ENCODE measurements around the gene NES. TPM values are rescaled to one million over a fixed set of nuclear protein-coding genes. Genes with fewer than 3 reads are reported as not detected.
A peak's percentile ranks its signal among the peaks of the same experiment; 100 is the strongest.

The NES gene, protein sequence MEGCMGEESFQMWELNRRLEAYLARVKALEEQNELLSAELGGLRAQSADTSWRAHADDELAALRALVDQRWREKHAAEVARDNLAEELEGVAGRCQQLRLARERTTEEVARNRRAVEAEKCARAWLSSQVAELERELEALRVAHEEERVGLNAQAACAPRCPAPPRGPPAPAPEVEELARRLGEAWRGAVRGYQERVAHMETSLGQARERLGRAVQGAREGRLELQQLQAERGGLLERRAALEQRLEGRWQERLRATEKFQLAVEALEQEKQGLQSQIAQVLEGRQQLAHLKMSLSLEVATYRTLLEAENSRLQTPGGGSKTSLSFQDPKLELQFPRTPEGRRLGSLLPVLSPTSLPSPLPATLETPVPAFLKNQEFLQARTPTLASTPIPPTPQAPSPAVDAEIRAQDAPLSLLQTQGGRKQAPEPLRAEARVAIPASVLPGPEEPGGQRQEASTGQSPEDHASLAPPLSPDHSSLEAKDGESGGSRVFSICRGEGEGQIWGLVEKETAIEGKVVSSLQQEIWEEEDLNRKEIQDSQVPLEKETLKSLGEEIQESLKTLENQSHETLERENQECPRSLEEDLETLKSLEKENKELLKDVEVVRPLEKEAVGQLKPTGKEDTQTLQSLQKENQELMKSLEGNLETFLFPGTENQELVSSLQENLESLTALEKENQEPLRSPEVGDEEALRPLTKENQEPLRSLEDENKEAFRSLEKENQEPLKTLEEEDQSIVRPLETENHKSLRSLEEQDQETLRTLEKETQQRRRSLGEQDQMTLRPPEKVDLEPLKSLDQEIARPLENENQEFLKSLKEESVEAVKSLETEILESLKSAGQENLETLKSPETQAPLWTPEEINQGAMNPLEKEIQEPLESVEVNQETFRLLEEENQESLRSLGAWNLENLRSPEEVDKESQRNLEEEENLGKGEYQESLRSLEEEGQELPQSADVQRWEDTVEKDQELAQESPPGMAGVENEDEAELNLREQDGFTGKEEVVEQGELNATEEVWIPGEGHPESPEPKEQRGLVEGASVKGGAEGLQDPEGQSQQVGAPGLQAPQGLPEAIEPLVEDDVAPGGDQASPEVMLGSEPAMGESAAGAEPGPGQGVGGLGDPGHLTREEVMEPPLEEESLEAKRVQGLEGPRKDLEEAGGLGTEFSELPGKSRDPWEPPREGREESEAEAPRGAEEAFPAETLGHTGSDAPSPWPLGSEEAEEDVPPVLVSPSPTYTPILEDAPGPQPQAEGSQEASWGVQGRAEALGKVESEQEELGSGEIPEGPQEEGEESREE (N-terminal part only)
- total RNA-seq (2014; rRNA removed; shearing (Covaris generic); ENCODE audit: low replicate concordance) = 0.03 TPM in 1 of 2 replicates, not detected in the other

DNA sequence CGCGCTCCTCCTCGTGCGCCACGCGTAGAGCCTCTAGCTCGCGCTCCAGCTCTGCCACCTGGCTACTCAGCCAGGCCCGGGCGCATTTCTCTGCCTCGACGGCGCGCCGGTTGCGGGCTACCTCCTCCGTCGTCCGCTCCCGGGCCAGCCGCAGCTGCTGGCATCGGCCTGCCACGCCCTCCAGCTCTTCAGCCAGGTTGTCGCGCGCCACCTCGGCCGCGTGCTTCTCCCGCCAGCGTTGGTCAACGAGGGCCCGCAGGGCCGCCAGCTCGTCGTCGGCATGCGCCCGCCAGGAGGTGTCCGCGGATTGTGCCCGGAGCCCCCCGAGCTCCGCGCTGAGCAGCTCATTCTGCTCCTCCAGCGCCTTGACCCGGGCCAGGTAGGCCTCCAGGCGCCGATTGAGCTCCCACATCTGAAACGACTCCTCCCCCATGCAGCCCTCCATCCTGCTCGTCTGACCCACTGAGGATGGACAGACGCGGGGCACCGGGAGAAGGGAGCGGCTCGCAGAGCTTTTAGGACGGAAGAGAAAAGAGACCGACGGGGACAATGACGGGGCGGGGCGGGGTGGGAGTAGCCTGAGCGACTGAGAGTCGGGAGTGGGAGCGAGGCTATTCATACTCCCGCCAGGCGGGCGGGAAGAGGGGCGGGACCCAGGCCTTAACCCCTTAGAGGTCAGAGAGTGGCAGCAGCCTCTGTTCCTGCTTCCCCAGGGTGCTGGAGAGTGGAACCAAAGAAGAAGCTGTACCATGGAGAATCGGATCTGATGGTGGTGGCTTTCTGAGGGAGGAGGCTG is at the start of gene NES:
NES (minus strand) TSS at position 588 of the 796 bp plus-strand sequence; CDS start at position 445, 143 bp downstream.
- no peak for DNase-seq
- no peaks in the 10 kb centered on the region for H3K9me3 ChIP-seq
- no peaks in the 10 kb centered on the region for H3K27me3 ChIP-seq
- H3K4me3 ChIP-seq = no peak within 1 kb of the TSS
- no peaks in the 10 kb centered on the region for H3K36me3 ChIP-seq

DNA sequence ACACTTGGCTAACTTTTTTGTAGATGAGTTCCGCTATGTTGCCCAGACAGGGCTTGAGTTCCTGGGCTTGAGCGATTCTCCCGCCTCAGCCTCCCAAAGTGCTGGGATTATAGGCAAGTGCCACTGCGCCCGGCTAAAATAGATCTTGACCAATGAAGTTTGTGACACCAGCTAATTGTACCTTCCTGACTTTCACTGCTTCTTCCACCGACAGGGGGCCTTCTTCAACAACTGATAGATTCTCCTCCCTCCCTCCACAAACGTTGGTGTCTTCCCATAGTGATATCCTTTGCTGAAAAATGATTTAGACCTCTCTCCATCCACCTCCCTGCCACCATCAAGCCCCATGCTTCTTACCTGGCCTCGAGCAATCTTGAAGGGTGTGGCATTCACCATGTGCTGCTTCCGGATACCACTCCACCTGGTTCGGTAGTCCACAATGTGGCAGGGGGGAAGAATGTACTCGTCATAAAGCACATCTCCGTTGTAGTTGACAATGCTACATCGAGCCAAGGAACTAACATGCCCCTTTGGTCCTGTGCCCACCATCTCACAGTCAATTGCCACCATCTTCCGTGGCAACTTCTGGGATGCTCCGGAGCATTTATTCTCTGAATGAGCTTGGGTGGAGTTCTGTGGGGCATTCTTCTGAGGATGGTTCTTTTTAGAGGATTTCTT is 49.5 kb upstream of the NES start:
- H3K27me3 ChIP-seq = no peaks in the 10 kb centered on the region
- peak overlapping the region; percentile 81 for H3K4me3 ChIP-seq
- H3K36me3 ChIP-seq = peaks cover 55% of the 10 kb centered on the region
- H3K9me3 ChIP-seq = no peaks in the 10 kb centered on the region
- DNase-seq = peak; percentile 59

DNA sequence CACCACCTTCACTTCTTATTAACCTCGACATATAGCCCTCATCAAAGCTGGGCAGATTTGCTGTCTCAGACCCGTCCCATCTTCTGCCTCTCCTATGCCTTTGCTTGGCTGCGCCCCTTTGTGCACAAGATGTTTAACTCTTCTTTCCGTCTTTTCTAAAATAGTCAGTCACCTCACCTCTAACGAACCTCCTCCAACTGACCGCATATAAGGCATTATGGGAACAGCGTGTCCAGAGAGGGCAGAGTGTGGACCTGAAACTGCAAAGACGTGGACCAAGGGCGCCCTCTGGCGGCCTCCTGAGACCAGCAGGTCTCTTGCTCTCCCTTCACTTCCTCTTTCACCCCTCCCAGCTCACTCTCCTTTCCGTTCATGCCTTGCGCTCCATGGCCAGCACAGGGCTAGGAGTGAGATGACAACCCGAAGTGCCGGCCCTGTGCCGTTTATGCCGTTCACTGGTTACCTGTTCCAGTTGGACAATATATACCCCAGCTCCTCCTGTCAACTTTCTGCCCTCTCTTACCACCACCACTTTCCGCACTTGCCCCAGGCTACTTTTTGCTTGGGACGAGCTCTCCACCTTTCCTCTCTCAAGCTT is 48.6 kb upstream of the NES start:
- H3K36me3 ChIP-seq = peaks cover 64% of the 10 kb centered on the region
- peak; percentile 82 for DNase-seq
- H3K27me3 ChIP-seq = no peaks in the 10 kb centered on the region

DNA sequence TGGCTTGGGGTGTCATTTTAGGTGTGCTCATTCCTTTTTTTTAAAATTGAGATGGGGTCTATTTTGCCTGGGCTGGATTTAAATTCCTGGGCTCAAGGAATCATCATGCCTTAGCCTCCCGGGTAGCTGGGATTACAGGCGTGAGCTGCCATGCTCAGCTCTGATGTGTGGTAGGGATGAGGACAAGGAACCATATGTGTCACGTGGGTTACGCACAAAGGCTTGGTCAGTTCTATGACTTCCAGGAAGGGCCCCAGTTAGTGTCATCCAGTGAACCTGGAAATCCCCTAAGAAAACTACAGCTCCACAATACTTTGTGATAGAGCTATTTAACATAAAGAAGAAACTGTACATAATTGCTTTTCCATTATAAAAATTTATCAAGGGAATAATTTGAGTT is 44.3 kb upstream of the NES start:
- Histone ChIP-seq H3K36me3 (peaks cover 59% of the 10 kb centered on the region), H3K4me3 (no peak overlapping the region), H3K27me3 (no peaks in the 10 kb centered on the region), H3K9me3 (no peaks in the 10 kb centered on the region)
- no peak for DNase-seq

More for the DNA sequence above, 48.6 kb upstream of the NES start:
- Histone ChIP-seq H3K4me3 (peak overlapping the region; percentile 81), H3K9me3 (no peaks in the 10 kb centered on the region)

DNA sequence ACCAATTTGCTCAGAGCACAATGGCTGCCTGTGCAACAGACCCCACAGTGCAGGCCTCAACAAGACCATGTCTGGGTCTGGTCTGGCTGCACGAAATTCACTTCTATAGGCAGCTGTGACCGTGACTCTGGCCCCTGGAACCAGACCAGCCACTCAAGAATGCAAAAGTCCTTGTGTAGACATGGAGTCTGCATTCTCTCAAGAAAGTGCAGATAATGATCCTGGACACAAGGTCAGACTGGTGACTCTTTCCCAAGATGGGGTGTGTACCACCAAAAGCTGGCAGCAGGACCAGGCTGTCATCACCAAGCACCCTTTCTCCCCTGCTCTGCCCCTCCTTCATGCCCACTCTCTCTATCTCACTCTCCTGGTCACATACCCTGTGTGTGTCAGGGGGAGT is 43.9 kb upstream of the NES start:
- DNase-seq = no peak
- H3K27me3 ChIP-seq = no peaks in the 10 kb centered on the region
- H3K36me3 ChIP-seq = peaks cover 55% of the 10 kb centered on the region
- H3K9me3 ChIP-seq = no peaks in the 10 kb centered on the region
- no peak overlapping the region for H3K4me3 ChIP-seq

DNA sequence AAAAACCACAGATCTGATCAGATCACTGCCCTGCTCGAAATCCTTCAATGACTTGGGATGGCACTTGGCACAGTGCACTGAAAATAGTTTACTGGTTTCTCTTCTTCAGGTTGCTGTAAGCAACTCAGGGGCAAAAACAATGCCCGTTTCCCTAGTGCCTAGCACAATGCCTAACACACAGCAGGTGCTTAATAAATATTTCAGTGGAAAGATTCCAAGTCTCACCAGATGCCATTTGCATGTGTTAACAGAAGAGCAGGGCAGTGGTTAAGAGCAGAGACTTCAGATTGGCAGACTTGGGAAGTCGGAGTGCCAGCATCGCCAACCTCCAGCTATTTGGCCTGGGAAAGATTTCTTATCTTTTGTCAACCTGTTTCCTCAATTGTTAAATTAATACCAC is 40.1 kb upstream of the NES start:
- peak; percentile 70 for DNase-seq
- no peak overlapping the region for H3K4me3 ChIP-seq
- no peaks in the 10 kb centered on the region for H3K27me3 ChIP-seq
- H3K36me3 ChIP-seq = peaks cover 20% of the 10 kb centered on the region
- no peaks in the 10 kb centered on the region for H3K9me3 ChIP-seq

DNA sequence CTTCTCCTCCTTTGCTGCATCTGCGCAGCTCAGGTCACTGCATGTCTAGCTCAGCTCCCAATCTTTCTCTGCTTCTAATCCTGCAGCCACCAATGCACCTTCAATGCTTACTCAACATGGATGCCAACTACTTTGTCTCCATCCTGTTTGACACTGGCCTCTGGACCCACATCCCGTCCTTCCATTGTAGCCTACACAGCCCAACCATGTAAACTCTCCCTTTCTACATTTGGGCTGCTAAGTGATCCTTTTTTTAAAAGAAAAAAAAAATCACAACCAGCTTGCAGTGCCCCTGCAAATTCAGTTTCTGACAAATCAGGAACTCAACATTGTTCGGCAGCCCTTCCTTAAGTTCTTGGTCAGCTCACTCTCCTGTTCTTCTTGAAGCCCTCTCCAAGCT is 37.6 kb upstream of the NES start:
- DNase-seq = no peak
- Histone ChIP-seq H3K9me3 (no peaks in the 10 kb centered on the region), H3K4me3 (no peak overlapping the region), H3K27me3 (no peaks in the 10 kb centered on the region), H3K36me3 (peaks cover 1% of the 10 kb centered on the region; the same call in 1 of the 2 replicates)

DNA sequence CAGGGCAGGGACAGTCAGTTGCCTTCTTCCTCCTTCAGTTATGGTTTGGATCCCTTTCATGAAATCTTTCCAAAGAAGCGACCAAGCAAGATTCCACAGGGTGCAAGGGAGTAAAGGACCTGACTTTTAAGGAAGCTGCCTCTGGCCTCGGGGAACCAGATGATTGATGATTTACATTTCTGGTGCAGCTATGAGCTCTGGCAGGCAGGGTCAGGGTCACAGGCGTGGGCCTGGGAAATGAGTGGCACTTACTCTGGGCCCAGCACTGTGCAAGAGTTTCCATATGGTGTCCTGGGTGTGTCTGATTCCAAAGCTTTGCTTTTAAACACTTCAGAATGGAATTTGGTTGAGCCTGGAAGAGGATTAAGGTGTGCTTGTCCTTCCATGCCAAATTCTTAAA is 35.4 kb upstream of the NES start:
- H3K36me3 ChIP-seq = no peaks in the 10 kb centered on the region
- H3K4me3 ChIP-seq = no peak overlapping the region
- peak; percentile 66 for DNase-seq
- H3K27me3 ChIP-seq = no peaks in the 10 kb centered on the region
- H3K9me3 ChIP-seq = no peaks in the 10 kb centered on the region

DNA sequence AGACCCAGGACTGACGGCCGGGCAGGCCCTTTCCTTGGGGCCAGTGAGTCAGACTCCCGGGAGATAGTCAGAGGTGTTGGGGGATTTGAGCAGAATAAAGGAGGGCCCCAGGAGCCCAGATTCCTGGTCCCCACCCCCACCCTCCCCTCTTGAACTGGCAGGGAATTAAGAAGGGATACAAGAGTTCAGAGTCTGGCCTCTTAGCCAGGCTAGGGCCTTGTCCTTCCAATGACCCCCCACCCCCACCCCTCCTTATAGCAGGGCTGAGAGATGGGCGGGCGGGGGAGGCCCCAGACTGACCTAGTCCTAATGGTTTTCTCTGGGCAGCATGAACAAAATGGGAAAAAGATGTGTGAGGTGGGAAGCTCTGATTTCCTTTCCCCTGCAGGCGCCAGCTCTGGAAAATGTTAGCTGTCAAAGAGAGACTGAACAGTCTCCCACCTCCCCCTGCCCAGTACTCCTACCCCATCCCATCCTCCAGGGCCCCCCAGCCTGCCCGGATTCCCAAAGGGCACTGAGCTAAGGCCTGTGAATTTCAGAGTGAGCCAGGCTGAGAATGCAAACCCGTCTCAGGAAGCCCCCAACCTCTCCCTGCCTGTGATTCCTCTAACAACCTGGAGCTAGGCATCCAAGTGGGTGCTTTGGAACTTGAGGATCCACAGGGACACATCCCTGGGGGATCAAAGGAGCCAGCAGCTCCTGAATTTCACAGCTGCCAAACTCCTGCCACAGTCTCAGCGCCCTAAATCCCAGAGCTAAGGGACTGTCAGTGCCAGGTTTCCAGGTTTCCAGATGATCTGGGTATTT is 34.0 kb upstream of the NES start:
- Histone ChIP-seq H3K36me3 (no peaks in the 10 kb centered on the region), H3K4me3 (no peak overlapping the region), H3K27me3 (no peaks in the 10 kb centered on the region), H3K9me3 (no peaks in the 10 kb centered on the region)
- DNase-seq = peak; percentile 36

DNA sequence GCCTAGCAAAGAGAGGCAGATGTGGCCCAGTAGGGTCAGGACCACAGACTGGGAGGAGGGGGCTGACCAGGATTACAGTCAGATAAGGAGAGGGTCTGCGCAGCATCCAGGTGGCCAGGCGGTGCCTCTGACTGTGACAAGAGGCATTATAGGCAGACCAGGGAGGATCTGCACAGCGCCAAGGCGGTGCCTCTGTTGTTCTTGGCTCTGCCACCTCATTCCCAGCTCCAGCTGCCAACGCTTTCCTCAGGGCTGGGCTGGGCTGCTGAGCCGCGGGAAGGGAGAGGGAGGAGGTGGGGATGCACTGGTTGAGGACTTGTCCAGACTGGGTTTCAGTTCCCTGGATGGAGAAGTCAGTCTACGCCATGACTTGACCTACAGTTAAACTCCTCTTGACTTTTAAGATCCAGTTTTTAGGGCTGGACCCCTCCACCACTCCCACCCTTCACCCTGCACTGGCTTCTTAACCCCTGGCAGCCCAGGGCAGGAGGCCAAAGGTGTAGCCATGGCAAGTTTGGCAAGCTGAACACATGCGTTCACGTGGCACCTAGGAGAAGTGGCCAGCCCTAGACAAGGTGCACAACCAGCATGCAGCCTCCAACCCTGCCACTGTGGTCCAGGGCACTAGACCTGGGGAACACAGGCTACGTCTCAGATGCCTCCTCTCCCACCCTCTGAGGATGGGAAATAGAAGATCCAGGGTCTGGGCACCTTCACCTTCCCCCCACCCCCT is 32.7 kb upstream of the NES start:
- no peaks in the 10 kb centered on the region for H3K27me3 ChIP-seq
- no peak overlapping the region for H3K4me3 ChIP-seq
- DNase-seq = peak; percentile 96
- no peaks in the 10 kb centered on the region for H3K9me3 ChIP-seq
- no peaks in the 10 kb centered on the region for H3K36me3 ChIP-seq

DNA sequence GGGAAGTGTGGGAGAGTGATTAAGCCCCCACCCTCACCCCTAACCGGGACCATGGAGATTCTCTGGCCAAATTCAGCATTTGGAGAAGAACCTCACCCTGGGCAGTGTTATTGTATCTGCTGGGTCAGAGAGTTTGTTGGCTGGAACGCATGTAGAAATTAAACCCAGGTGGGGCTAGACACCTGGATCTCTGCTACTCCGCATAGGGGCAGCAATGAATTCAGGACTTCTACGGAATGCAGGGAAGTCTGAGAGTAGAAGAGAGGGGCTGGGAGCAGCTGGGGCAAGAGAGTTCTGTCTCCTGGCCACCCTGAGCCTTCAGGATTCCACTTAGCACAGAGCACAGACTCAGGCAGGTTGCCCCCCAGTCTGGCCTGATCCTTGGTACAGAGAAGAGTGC is 31.8 kb upstream of the NES start:
- Histone ChIP-seq H3K36me3 (peaks cover 2% of the 10 kb centered on the region; the same call in 1 of the 2 replicates), H3K27me3 (no peaks in the 10 kb centered on the region), H3K9me3 (no peaks in the 10 kb centered on the region), H3K4me3 (no peak overlapping the region)
- DNase-seq = no peak

DNA sequence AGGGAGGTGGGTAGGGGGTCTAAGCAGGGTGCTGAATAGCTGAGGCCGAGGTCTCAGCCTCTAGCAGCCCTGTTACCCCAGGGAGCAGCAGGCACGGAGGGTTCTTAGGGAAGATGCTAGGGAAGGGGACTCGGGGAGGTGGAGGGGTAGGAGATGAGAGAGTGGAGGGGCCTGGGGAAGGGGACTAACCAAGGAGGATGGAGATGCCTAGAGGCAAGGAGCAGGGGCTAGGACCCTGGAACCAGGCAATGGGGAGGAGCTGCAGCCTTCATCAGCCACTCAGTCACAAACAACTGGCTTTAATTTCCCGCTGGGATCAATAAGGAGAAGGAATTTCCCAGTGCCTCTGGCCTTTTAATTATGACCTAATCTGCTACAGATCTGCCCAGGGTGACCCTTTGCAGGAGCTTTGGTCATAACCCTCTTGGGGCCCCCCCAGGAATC is 31.0 kb upstream of the NES start:
- no peak for DNase-seq
- no peaks in the 10 kb centered on the region for H3K27me3 ChIP-seq

DNA sequence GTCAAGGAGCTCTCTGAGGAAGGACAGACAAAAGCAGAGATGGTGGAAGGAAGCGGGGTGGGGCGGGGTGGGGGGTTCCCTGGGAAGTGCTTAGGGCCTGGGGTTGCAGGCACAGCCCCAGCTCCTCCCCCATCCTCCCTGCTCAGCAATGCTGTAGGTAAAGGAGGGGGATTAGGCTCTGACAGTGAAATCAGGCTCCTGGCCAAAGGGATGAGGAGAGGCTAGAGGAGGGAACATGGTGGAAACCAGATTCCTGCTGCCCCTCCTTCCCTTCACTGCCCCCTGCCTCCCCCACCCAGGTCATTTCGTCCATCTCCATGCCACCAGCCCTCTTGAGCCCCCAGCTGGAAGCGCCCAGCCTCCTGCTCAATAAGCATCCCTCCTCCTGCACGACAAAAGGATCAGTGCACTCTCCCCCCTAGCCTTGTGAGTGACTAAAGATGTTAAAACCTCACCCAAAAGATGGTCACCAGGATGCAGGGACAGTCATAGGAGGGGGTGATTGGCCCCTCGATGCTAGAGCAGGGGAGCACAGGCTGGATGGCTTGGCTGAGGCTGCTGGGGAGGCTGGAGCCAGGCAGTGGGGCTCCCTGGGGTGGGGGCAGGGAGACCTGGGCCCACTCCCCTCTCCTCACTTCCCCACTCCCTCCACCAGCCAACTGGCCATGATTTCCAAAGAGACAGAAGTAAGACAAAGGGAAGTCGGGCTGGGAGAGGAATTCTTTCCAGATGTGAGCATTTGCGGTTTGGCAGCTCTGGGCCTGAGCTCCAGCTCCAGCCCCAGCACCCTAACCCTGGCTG is 30.4 kb upstream of the NES start:
- Histone ChIP-seq H3K4me3 (no peak overlapping the region), H3K9me3 (no peaks in the 10 kb centered on the region), H3K27me3 (no peaks in the 10 kb centered on the region), H3K36me3 (peaks cover 2% of the 10 kb centered on the region; the same call in 1 of the 2 replicates)
- DNase-seq = peak; percentile 83

More for the DNA sequence above, 31.0 kb upstream of the NES start:
- Histone ChIP-seq H3K9me3 (no peaks in the 10 kb centered on the region), H3K36me3 (peaks cover 2% of the 10 kb centered on the region; the same call in 1 of the 2 replicates), H3K4me3 (no peak overlapping the region)

Measured in MG63 (cell line).